Caco-2 (cell line): ENCODE measurements around the gene PPP1R3E. TPM values are rescaled to one million over a fixed set of nuclear protein-coding genes. Genes with fewer than 3 reads are reported as not detected.

Experiments
- Bru-seq: library from RNA; stranded (reverse); fragments of 400-500 nt; gene quantifications from one replicate; lab custom pipeline; 2021; lab: Mats Ljungman, UMichigan
- BruChase-seq, 2 experiments: library from RNA; stranded (reverse); fragments of 400-500 nt; gene quantifications; one replicate each; lab custom pipeline; 2021; lab: Mats Ljungman, UMichigan
- BruUV-seq: library from RNA; stranded (reverse); fragments of 400-500 nt; replicated peaks from 2 replicates; lab custom pipeline; 2021; lab: Mats Ljungman, UMichigan
- CTCF ChIA-PET: fragments of 300-600 bp; sonication (Branson Sonifier 250); formaldehyde crosslinking; loops from one replicate; lab custom pipeline; 2022; ENCODE audit warnings: antibody characterized with exemption; lab: Charles Lee
- POLR2A ChIA-PET: fragments of 300-600 bp; sonication (Branson Sonifier 250); formaldehyde crosslinking; loops from one replicate; lab custom pipeline; 2022; ENCODE audit warnings: antibody characterized with exemption; lab: Charles Lee
- DNase-seq, 2 experiments: peaks; one replicate each; pipeline versions ENCODE4 v3.0.0 to v3.0.0-alpha.2; 2020 to 2022
- H3K27me3 ChIP-seq: replicated peaks from 2 replicates; pipeline ENCODE4 v1.6.0; 2011; ENCODE audit warnings: low read length; ENCODE audit not compliant: control insufficient read depth, insufficient read depth
- H3K36me3 ChIP-seq: 2 replicates; pipeline ENCODE4 v1.5.1; 2011; ENCODE audit warnings: low read length; ENCODE audit not compliant: control insufficient read depth, insufficient read depth
- H3K4me1 ChIP-seq: fragments of 250-450 bp; sonication (Bioruptor Pico); 2 replicates; pipeline ENCODE4 v1.5.1; 2020; ENCODE audit warnings: mild to moderate bottlenecking
- H3K4me3 ChIP-seq: 2 replicates; pipeline ENCODE4 v1.5.1; 2011; ENCODE audit warnings: low read depth, mild to moderate bottlenecking, control low read depth, low read length
- H3K9me3 ChIP-seq: fragments of 250-450 bp; sonication (Bioruptor Pico); 2 replicates; pipeline ENCODE4 v1.5.1; 2020; ENCODE audit warnings: mild to moderate bottlenecking, moderate library complexity
- H3K27ac Mint-ChIP-seq: one replicate; pipeline ENCODE4 v1.8.0; 2022; ENCODE audit warnings: mixed read lengths; ENCODE audit not compliant: unreplicated experiment
- H3K27me3 Mint-ChIP-seq: one replicate; pipeline ENCODE4 v1.8.0; 2022; ENCODE audit warnings: mixed read lengths; ENCODE audit not compliant: insufficient read depth, unreplicated experiment
- H3K36me3 Mint-ChIP-seq: one replicate; pipeline ENCODE4 v1.8.0; 2022; ENCODE audit warnings: mild to moderate bottlenecking, mixed read lengths; ENCODE audit not compliant: insufficient read depth, unreplicated experiment
- H3K4me1 Mint-ChIP-seq: one replicate; pipeline ENCODE4 v1.8.0; 2022; ENCODE audit warnings: low read depth, mixed read lengths; ENCODE audit not compliant: unreplicated experiment
- H3K4me3 Mint-ChIP-seq: one replicate; pipeline ENCODE4 v1.8.0; 2022; ENCODE audit warnings: mild to moderate bottlenecking, moderate library complexity, mixed read lengths; ENCODE audit not compliant: unreplicated experiment
- H3K9me3 Mint-ChIP-seq: one replicate; pipeline ENCODE4 v1.8.0; 2022; ENCODE audit warnings: mixed read lengths; ENCODE audit not compliant: unreplicated experiment
- CTCF ChIP-seq, 2 experiments: fragments of 200-600 bp in 1 of 2; IDR thresholded peaks; 1 replicate in 1 of 2; 2 replicates in 1 of 2; pipeline versions ENCODE4 v1.5.1 to v1.8.0; 2011 to 2022; ENCODE audit warnings: antibody characterized with exemption in 1 of 2, control low read depth in 1 of 2, inconsistent platforms in 1 of 2, low read depth in 1 of 2, low read length in 1 of 2, mild to moderate bottlenecking in 1 of 2, moderate library complexity in 1 of 2; ENCODE audit not compliant: insufficient read depth in 1 of 2, severe bottlenecking in 1 of 2, unreplicated experiment in 1 of 2
- intact Hi-C: fragments of 100-400 bp; cut with micrococcal nuclease; formaldehyde crosslinking; loops from one replicate; pipeline ENCODE4 v1.10.0; 2022; ENCODE audit not compliant: unreplicated experiment
- long read RNA-seq: library from polyadenylated mRNA; stranded (forward); transcript quantifications from one replicate; pipeline ENCODE4 v2.0.0, GENCODE V29; 2022
- total RNA-seq: library from RNA; stranded (reverse); gene quantifications from 2 replicates; pipeline ENCODE4 v1.2.3, GENCODE V29; 2022

PPP1R3E gene, protein sequence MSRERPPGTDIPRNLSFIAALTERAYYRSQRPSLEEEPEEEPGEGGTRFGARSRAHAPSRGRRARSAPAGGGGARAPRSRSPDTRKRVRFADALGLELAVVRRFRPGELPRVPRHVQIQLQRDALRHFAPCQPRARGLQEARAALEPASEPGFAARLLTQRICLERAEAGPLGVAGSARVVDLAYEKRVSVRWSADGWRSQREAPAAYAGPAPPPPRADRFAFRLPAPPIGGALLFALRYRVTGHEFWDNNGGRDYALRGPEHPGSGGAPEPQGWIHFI
- 5.9 and 8.6 TPM in 2 replicates for total RNA-seq
- percentile 71 among the genes with signal in this experiment for Bru-seq, nascent RNA
- percentile 58 among the genes with signal in this experiment for BruChase-seq, experiment 1, labeled RNA remaining after a 2-hour chase
- BruChase-seq, experiment 2, labeled RNA remaining after a 6-hour chase: percentile 57 among the genes with signal in this experiment
- long read RNA-seq, partial matches to known transcripts: 4 of 9 reads
- long read RNA-seq, other reads (novel, unspliced or antisense): 5 of 9 reads

DNA sequence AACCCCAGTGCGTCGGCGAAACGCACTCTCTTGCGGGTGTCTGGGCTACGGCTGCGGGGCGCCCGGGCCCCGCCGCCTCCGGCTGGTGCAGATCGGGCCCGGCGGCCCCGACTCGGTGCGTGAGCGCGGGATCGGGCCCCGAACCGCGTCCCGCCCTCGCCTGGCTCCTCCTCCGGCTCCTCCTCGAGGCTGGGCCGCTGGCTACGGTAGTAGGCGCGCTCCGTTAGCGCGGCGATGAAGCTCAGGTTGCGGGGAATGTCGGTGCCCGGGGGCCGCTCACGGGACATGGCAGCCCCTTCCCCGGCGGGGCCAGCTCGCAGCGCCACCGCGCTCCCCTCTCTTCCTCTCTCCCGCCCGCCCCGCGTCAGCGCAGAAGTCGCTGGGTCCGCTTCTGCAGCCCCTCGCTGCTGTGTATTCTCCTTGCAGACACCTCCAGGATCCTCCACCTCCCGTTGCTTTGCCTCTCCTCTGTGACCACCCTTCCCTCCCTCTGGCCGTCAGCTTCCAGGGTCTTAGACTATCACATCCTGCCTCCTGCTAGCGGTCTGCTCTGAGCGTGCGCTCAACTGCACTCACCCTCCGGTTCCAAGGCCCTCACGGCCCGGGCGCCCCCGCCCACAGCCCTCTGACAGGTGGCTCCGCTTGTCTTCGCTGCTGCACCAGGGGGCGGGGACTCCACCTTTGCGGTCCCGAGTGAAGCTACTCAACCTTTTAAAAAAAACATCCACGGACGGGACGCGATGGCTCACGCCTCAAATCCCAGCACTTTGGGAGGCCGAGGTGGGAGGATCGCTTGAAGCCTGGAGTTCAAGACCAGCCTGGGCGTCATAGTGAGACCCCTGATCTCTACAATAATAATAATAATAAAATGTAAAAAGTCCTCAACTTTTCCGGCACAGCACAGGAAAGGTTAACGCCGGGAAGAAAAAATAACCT, at the start of gene PPP1R3E:
TSS of gene PPP1R3E (minus strand) at position 570 of the 936 bp plus-strand sequence. CDS start at position 287, 283 bp downstream.
- H3K4me3 Mint-ChIP-seq: peak within 1 kb of the TSS; percentile 100
- DNase-seq: peak; percentile 78 to 79
- intact Hi-C loops: loop anchor here (5.0 kb wide), 1 partner anchor 180 kb away; no protein-coding TSS in a partner anchor
- H3K9me3 Mint-ChIP-seq: no peaks in the 10 kb centered on the region
- CTCF ChIA-PET: interaction anchor here (0.6 to 2.4 kb wide), 5 partner anchors 16 to 85 kb away, joined by 4 to 19 read pairs (median 9); partner anchors contain the start of genes HOMEZ and PABPN1
- H3K27me3 Mint-ChIP-seq: no peaks in the 10 kb centered on the region
- Histone ChIP-seq H3K4me1 (peaks cover 26% of the 10 kb centered on the region; the same call in 1 of the 2 replicates), H3K27me3 (no peaks in the 10 kb centered on the region), H3K9me3 (no peaks in the 10 kb centered on the region), H3K36me3 (no peaks in the 10 kb centered on the region), H3K4me3 (peak within 1 kb of the TSS; percentile 66)
- peaks cover 22% of the 10 kb centered on the region for H3K36me3 Mint-ChIP-seq
- H3K4me1 Mint-ChIP-seq: peaks cover 11% of the 10 kb centered on the region
- H3K27ac Mint-ChIP-seq: peak within 1 kb of the TSS; percentile 90
- POLR2A ChIA-PET: interaction anchor here (3.9 kb wide), 1 partner anchor 19 kb away, joined by 39 read pairs; the partner anchor contains the start of gene PABPN1
- no TSS peak for BruUV-seq
- TF ChIP-seq CTCF (IDR thresholded peaks at IDR 0.05; ENCODE audit: insufficient read depth in 1 of 2, low read depth in 1 of 2, low read length in 1 of 2, severe bottlenecking in 1 of 2, unreplicated experiment in 1 of 2): no peak

- ChIA-PET CTCF (interaction anchor here (0.6 to 1.2 kb wide), 5 partner anchors 9 to 31 kb away, joined by 3 to 6 read pairs (median 3); partner anchors contain the start of gene PABPN1), POLR2A (interaction anchor here (0.6 to 1.1 kb wide), 3 partner anchors 30 to 114 kb away, joined by 3 to 8 read pairs (median 3); partner anchors contain the start of genes PABPN1 and RNF212B)
- Mint-ChIP-seq H3K27ac (no peak overlapping the region), H3K4me3 (peak overlapping the region; percentile 71), H3K36me3 (no peaks in the 10 kb centered on the region), H3K27me3 (peaks cover 17% of the 10 kb centered on the region), H3K9me3 (no peaks in the 10 kb centered on the region), H3K4me1 (peaks cover 6% of the 10 kb centered on the region)
- intact Hi-C loops: loop anchor here (2.0 kb wide), 1 partner anchor 29 kb away; no protein-coding TSS in a partner anchor
- no TSS peak for BruUV-seq
- Histone ChIP-seq H3K27me3 (no peaks in the 10 kb centered on the region), H3K4me1 (0 out of 2 replicates have a peak, but pooled peaks cover 3% of the 10 kb centered on the region), H3K4me3 (peak overlapping the region; percentile 53), H3K9me3 (no peaks in the 10 kb centered on the region), H3K36me3 (no peaks in the 10 kb centered on the region)
- no peak for TF ChIP-seq CTCF (IDR thresholded peaks at IDR 0.05; ENCODE audit: insufficient read depth in 1 of 2, low read depth in 1 of 2, low read length in 1 of 2, severe bottlenecking in 1 of 2, unreplicated experiment in 1 of 2)
- no peak for DNase-seq
These were observed 49.2 kb upstream of the PPP1R3E start for GRCh38 chr14:23351681-23352505.
